HepG2 (cell line): ENCODE measurements around the gene RARA. TPM values are rescaled to one million over a fixed set of nuclear protein-coding genes. Genes with fewer than 3 reads are reported as not detected.

ENCODE experiments used
- GLMP ChIP-seq: sonication (generic); formaldehyde crosslinking; IDR thresholded peaks from 2 replicates; pipeline ENCODE4 v1.9.0; 2021; ENCODE audit warnings: missing genetic modification reagents, mild to moderate bottlenecking, borderline replicate concordance
- HNRNPUL1 ChIP-seq: fragments of 200-400 bp; formaldehyde crosslinking; IDR thresholded peaks from 2 replicates; pipeline ENCODE4 v1.6.1; 2017; ENCODE audit warnings: low read depth, mild to moderate bottlenecking, low read length, moderate library complexity
- KIAA2018 ChIP-seq: sonication (generic); formaldehyde crosslinking; IDR thresholded peaks from 2 replicates; pipeline ENCODE4 v1.5.0; 2020; ENCODE audit warnings: mild to moderate bottlenecking, missing genetic modification reagents, borderline replicate concordance
- KMT2A ChIP-seq: sonication (generic); formaldehyde crosslinking; IDR thresholded peaks from 2 replicates; pipeline ENCODE4 v1.4.0; 2020; ENCODE audit warnings: missing genetic modification reagents
- MED1 ChIP-seq: sonication (generic); formaldehyde crosslinking; IDR thresholded peaks from 2 replicates; pipeline ENCODE4 v1.4.0; 2020; ENCODE audit warnings: missing genetic modification reagents
- ZBTB42 ChIP-seq: sonication (generic); formaldehyde crosslinking; IDR thresholded peaks from 2 replicates; pipeline ENCODE4 v1.5.0; 2020; ENCODE audit warnings: mild to moderate bottlenecking, missing genetic modification reagents
- ZFY ChIP-seq: sonication (generic); formaldehyde crosslinking; IDR thresholded peaks from 2 replicates; pipeline ENCODE4 v1.4.0; 2020; ENCODE audit warnings: missing genetic modification reagents
- ZNF17 ChIP-seq: sonication (generic); formaldehyde crosslinking; IDR thresholded peaks from 2 replicates; pipeline ENCODE4 v1.5.0; 2020; ENCODE audit warnings: mild to moderate bottlenecking, missing genetic modification reagents
- ZNF18 ChIP-seq: sonication (generic); formaldehyde crosslinking; IDR thresholded peaks from 2 replicates; pipeline ENCODE4 v1.8.0; 2022; ENCODE audit warnings: mild to moderate bottlenecking, missing genetic modification reagents; ENCODE audit not compliant: insufficient replicate concordance
- ZNF224 ChIP-seq: sonication (generic); formaldehyde crosslinking; IDR thresholded peaks from 2 replicates; pipeline ENCODE4 v1.5.0; 2020; ENCODE audit warnings: mild to moderate bottlenecking, missing genetic modification reagents
- ZNF335 ChIP-seq: sonication (generic); formaldehyde crosslinking; IDR thresholded peaks from 2 replicates; pipeline ENCODE4 v1.4.0; 2020; ENCODE audit warnings: missing genetic modification reagents
- ZNF468 ChIP-seq: sonication (generic); formaldehyde crosslinking; IDR thresholded peaks from 2 replicates; pipeline ENCODE4 v1.8.0; 2022; ENCODE audit warnings: mild to moderate bottlenecking, moderate library complexity, missing genetic modification reagents
- ZNF576 ChIP-seq: sonication (generic); formaldehyde crosslinking; IDR thresholded peaks from 2 replicates; pipeline ENCODE4 v1.4.0; 2020; ENCODE audit warnings: mild to moderate bottlenecking, missing genetic modification reagents
- ZNF660 ChIP-seq: sonication (generic); formaldehyde crosslinking; IDR thresholded peaks from 2 replicates; pipeline ENCODE4 v1.5.1; 2020; ENCODE audit warnings: mild to moderate bottlenecking, low read depth, missing genetic modification reagents, borderline replicate concordance
- ZNF781 ChIP-seq: sonication (generic); formaldehyde crosslinking; IDR thresholded peaks from 2 replicates; pipeline ENCODE4 v1.5.1; 2020; ENCODE audit warnings: borderline replicate concordance, mild to moderate bottlenecking, missing genetic modification reagents; ENCODE audit errors: not compliant biosample characterization
- ZNF879 ChIP-seq: sonication (generic); formaldehyde crosslinking; IDR thresholded peaks from 2 replicates; pipeline ENCODE4 v1.8.1; 2023; ENCODE audit warnings: missing genetic modification reagents
- ZNF891 ChIP-seq: sonication (generic); formaldehyde crosslinking; IDR thresholded peaks from 2 replicates; pipeline ENCODE4 v1.5.0; 2020; ENCODE audit warnings: mild to moderate bottlenecking, missing genetic modification reagents
- polyA plus RNA-seq, 8 experiments: library from polyadenylated mRNA; depleted of rRNA in 3 of 8; stranded (reverse) in 7 of 8; unstranded in 1 of 8; fragments of >200 nt; fragmentation: Illumina TruSeq in 4 of 8; extraction: Trizol in 4 of 8; gene quantifications; 2 replicates each; pipeline versions ENCODE4 v1.2.1 to v1.2.3, GENCODE V29; 2011 to 2016; ENCODE audit warnings: low read depth in 4 of 8, missing spikeins in 1 of 8, mixed read lengths in 1 of 8; ENCODE audit not compliant: insufficient read depth in 1 of 8
- total RNA-seq, 5 experiments: library from RNA; depleted of rRNA; stranded (reverse); fragments of >200 nt; fragmentation: Illumina TruSeq; extraction: Trizol; gene quantifications; 2 replicates each; pipeline ENCODE4 v1.2.3, GENCODE V29; 2016; ENCODE audit warnings: low read depth in 1 of 5

RARA gene
- total and polyA plus RNA-seq, 2 of the 13 experiments (the other 11 are each of a cell fraction or from before 2014, with no cell fraction given) = 6.4 to 8.6 TPM

- 0 out of 2 replicates have a peak, but pooled peaks have one; percentile 59 for TF ChIP-seq ZNF468 (CRISPR knock-in tag)
- peak; percentile 83 for TF ChIP-seq ZNF891
- no peak for TF ChIP-seq HNRNPUL1
- no peak for TF ChIP-seq GLMP (CRISPR knock-in tag)
- no peak for TF ChIP-seq ZNF18
- TF ChIP-seq ZNF335 (CRISPR knock-in tag) = no peak
- no peak for TF ChIP-seq KIAA2018
- no peak for TF ChIP-seq ZNF879
- peak; percentile 71 for TF ChIP-seq ZFY (CRISPR knock-in tag)
- TF ChIP-seq ZNF660 = no peak
- TF ChIP-seq ZNF17 (CRISPR knock-in tag) = no peak
- no peak for TF ChIP-seq ZNF224 (CRISPR knock-in tag)
- no peak for TF ChIP-seq ZNF781 (CRISPR knock-in tag)
- peak; percentile 71; the same call in 1 of the 2 replicates for TF ChIP-seq KMT2A (CRISPR knock-in tag)
- no peak for TF ChIP-seq ZNF576
- TF ChIP-seq ZBTB42 (CRISPR knock-in tag) = 0 out of 2 replicates have a peak, but pooled peaks have one; percentile 6
- TF ChIP-seq MED1 (CRISPR knock-in tag) = peak; percentile 70
Observed at GRCh38 chr17:40340880-40341807, 32.2 kb downstream of the RARA start (continued).
